ENCODE measurements around the gene ANGPTL8.

Gene ANGPTL8

DNA sequence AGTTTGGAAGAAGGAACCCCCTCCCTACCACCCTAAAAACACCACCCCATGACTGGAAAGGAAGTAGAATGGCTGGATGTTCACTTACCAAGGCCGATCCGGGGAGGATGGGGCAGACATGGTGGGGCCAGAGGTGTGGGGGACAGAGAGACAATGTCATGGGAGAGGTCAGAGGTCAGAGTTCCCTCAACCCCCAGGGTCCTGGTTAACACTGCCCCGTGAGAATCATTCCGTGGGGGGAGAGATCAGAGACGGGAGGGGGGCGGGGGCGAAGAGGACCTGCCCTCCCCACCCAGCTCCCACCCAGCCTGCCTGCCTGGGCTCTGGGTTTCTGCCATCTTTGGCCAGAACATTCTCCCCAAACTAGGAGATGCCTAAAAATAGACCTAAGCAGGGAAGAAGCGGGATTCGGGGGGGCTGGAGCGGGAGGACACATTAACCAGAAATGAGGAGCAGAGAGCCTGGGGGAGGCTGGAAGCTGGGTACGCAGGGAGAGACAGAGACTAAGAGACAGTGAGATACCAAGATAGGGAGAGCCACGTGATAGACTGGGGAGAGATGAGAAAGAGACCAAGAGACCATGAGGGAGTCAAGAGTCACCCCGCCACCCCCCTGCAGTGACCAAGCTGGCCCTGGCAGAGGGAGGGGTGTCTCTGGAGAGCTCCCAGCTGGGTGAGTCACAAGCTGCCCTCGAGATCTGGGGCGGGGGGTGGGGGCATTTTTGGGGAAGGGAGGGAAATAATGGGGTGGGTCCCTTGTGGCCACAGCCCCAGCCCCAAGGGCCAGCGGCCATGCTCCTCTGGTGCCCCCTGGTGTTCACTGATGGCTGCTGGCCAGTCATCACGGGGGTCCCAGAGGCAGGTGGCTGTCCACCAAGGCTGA is 36.0 kb upstream of the ANGPTL8 start:
- DNase-seq (ENCODE audit: low spot score), result peak; percentile 91

DNA sequence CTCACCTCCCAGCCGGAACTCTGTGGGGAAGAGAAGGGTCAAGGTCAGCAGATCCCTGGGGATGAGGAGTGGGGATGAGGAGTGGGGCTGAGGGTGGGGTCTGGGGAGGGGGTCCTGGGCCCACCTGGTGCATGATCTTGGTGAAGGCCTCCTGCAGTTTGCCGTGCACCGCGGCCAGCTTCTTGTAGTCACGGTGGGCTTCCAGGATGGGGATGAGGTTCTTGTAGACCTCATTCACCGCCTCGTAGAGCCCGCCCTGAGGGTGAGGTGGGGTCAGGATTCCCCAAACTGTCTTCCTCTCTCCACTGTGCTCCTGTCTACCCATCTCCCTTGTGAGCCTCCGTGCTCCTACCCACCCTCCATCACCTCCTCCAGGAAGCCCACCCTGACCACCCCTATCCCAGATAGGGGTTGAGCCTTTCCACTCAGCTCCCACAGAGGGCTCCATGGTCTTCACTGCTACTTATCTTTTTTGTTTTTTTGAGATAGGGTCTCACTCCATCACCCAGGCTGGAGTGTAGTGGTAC is 35.3 kb upstream of the ANGPTL8 start:
- no peak for DNase-seq (ENCODE audit: low spot score)

DNA sequence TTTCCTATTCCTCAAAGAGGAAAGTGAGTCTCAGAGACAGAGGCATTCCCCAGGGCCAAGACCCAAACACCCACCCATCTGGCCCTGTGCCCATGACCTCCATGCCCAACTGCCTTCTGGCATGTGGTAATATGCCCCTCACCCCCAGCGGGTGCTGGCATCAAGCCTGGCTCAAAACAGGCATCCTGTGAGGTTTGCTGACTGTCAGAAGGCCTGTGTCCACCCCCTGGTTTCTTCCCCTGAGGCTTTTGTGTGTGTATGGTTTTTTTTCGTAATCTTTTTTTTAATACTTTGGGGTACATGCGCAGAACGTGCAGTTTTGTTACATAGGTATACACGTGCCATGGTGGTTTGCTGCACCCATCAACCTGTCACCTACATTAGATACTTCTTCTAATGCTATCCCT is 34.5 kb upstream of the ANGPTL8 start:
- no peak for DNase-seq (ENCODE audit: low spot score)

DNA sequence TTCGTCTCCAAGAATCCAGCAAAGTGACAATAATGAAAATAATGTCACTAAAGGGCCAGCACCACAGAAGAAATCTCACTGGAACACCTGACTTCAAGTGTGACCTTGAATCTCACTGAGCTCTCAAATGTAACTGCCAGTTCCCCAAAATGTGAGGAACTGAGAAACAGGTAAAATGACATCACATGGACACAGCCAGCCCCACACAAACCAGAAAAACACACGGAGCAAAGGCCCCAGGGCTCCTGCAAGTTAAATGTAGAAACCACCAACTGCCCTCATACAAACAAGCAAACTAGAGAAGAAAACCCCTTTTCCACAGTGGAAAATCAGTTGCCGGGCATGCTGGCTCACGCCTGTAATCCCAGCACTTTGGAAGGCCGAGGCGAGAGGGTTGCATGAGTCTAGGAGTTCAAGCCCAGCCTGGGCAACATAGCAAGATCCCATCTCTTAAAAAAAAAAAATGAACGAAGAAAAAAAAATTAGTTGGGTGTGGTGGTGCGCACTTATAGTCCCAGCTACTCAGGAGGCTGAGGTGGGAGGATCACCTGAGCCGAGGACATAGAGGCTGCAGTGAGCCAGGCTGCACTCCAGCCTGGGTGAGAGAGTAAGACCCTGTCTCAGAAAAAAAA is 33.4 kb upstream of the ANGPTL8 start:
- no peak for DNase-seq (ENCODE audit: low spot score)

DNA sequence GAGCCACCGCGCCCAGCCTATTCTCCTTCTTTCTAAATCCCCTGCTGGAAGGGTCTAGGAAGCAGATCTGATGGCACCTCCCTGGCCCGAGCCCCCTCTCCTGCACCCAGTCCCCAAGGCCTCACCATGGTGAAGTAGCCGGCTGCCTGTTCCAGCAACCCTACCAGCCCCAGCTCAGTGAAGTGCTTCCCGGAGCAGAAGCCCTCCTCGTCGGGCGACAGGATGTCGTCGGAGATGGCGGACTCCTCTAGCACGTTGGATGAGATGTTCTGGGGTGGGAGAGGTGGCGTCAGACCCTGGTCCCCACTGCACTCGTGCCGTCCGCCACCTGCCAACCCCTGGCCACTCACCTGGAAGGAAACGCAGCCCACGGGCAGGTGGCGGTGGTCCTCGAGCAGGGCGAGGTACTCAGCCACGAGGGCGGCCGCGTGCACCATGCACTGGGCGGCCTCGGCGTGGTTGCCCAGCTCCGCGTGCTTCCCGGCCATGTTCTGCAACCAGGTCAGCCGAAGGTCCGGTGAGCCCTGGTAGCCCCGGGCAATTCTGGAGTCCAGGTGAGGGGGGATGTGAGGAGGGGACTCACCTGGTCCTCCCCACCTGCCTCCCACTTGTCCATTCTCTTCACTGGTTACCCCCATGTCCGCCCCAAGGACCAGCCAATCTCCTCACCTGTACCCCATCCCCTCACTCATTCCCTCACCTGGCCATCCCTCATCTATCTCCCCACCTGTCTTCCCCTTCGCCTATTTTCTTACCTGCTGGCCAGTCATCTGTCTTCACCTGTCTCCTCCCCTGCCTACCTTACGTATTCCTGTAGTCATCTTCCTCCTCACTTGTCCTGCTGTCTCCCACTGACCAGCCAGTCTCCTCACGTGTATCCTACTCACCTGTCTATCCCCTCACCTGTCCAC is 30.6 kb upstream of the ANGPTL8 start:
- peak; percentile 39 for DNase-seq (ENCODE audit: low spot score)

DNA sequence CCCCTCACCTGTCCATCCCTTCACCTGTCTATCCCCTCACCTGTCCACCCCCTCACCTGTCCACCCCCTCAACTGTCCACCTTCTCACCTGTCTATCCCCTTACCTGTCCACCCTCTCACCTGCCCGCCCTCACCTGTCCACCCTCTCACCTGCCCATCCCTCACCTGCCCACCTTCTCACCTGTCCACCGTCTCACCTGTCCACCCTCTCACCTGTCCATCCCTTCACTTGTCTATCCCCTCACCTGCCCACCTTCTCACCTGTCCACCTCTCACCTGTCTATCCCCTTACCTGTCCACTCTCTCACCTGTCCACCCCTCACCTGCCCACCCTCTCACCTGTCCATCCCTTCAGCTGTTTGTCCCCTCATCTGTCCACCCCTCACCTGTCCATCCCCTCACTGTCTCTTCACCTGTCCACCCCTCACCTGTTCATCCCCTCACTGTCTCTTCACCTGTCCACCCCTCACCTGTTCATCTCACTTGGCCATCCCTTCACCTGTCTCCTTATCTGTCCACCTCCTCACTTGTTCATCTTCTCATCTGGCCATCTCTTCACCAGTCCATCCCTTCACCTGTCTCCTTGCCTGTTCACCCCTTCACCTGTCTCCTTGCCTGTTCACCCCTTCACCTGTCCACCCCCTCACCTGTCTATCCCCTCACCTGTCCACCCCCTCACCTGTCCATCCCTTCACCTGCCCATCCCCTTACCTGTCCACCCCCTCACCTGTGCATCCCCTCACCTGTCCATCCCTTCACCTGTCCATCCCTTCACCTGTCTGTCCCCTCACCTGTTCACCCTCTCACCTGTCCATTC is 29.4 kb upstream of the ANGPTL8 start:
- DNase-seq (ENCODE audit: low spot score), result peak; percentile 48

DNA sequence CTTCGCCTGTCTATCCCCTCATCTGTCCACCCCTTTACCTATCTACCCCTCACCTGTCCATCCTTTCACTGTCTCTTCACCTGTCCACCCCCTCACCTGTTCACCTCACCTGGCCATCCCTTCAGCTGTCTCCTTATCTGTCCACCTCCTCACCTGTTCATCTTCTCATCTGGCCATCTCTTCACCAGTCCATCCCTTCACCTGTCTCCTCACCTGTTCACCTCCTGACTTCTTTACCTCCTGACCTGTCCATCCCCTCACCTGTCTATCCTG is 28.8 kb upstream of the ANGPTL8 start:
- DNase-seq (ENCODE audit: low spot score), result no peak

DNA sequence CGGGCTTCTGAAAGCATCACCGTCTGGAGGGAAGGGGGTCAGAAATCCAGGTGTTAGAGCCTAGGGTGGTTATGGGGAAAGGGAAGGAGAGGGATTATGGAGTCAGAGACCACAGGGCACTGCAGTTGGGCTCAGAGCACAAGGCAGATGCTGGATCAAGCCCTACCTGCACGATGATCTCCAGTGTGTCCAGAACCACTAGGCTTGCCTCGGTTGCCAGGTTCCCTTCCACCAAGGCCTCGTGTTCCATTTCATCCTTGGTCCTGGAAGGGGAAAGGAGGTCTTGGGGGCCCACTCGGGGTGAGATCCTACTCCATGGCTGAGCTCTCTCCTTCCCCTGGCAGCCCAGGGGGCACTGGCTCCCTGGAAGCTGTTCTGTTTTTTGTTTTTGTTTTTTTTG is 25.0 kb upstream of the ANGPTL8 start:
- no peak for DNase-seq (ENCODE audit: low spot score)

DNA sequence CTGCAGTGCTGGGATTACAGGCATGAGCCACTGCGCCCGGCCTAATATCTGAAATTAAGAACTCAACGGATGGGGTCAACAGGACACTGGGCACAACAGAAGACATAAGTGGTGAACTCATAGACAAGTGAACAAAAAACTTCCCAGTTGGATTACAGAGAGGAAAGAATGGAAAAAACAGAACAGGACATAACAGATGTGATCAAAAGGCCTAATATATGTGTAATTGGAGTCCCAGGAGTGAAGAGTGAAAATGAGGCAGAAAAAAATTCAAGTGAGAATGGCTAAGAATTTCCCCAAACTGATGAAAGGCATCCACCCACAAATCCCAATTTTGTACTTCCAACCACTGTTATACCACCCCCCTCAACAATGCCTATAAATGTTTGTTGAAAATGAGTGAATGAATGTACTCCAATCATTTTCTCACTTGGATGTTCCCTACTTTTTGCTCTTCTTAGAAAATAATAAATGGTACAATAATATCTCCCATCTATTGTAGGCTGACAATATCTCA is 18.3 kb upstream of the ANGPTL8 start:
- DNase-seq (ENCODE audit: low spot score), result no peak

DNA sequence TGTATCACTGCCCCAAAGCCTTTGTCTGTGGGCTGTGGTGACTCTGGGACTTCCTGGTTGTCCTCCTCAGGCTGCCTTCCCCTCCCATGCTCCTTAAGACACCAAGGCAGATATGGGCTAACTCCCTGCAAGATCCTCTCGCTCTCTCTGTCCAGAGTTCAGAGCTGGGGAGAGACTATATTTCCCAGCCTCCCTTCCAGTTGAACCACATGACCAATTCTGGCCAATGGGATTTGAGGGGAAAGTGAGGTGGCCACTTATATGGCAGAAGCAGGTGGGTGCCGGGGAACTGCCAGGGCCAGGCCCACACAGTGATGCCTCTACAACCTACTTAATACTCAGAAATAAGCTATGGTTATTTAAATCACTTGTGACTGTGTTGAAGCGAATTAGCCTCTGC is 16.2 kb upstream of the ANGPTL8 start:
- DNase-seq (ENCODE audit: low spot score), result no peak

DNA sequence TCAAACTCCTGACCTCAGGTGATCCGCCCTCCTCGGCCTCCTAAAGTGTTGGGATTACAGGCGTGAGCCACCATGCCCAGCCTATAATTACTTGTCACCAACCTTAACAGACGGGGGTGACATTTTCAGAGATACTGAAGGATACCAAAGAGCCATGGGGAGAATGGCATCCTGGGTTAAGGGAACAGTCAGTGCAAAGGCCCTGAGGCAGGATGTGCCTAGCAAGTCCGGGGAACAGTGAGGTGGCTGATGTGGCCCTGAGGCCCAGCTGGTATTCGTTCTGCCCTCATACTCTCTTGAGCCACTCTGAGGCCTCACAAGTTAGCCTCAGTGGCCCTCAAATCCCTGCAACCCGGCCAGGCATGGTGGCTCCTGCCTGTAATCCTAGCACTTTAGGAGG is 15.0 kb upstream of the ANGPTL8 start:
- no peak for DNase-seq (ENCODE audit: low spot score)

DNA sequence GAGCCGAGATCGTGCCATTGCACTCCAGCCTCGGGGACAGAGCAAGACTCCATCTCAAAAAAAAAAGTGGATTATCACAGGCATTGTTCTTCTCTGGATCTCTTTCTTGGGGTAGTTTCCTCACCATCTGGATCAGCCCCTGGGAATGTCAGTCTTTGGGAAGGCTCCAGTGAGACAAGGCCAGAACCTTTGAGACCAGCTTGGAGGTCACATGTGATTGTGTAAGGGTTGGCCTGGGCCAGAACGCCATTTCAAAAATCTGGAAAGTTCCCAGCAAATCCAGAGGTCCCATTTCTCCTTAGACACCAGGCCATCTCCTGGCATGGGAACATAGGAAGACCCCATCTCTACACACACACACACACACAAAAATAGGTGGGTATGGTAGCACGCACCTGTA is 14.2 kb upstream of the ANGPTL8 start:
- DNase-seq (ENCODE audit: low spot score), result no peak

DNA sequence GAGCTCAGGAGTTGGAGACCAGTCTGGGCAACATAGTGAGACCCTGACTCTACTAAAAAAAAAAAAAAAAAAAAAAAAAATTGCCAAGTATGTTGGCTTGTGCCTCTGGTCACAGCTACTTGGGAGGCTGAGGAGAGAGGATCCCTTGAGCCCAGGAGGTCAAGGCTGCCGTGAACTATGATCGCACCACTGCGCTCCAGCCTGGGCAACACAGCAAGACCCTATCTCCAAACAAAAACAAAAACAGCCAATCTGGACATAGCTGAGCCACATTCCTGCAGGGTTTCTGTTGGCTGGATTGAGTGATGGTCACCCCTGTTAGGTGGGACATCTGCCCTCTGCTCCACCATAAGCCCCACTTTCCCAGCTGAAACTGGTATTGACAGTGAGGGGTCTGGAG is 13.6 kb upstream of the ANGPTL8 start:
- no peak for DNase-seq (ENCODE audit: low spot score)

DNA sequence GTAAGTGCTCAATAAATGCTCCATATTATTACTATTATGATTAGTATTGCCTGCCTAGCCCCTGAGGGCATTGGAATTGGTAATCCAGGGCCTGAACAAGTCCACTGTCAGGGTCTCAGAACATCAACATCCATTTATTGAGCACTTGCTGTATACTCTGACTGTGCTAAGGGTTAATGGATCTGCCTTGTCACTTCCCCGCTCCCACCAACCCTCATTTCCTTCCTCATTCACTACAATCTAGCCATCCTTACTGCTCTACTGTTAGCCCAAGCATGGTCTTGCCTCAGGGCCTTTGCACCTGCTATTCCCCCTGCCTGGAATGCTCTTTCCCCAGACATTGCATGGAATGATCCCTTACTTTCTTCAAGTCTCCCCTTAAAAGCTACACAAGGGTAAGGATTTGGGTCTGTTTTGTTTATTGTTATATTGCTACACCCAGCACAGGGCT is 12.7 kb upstream of the ANGPTL8 start:
- DNase-seq (ENCODE audit: low spot score), result no peak

DNA sequence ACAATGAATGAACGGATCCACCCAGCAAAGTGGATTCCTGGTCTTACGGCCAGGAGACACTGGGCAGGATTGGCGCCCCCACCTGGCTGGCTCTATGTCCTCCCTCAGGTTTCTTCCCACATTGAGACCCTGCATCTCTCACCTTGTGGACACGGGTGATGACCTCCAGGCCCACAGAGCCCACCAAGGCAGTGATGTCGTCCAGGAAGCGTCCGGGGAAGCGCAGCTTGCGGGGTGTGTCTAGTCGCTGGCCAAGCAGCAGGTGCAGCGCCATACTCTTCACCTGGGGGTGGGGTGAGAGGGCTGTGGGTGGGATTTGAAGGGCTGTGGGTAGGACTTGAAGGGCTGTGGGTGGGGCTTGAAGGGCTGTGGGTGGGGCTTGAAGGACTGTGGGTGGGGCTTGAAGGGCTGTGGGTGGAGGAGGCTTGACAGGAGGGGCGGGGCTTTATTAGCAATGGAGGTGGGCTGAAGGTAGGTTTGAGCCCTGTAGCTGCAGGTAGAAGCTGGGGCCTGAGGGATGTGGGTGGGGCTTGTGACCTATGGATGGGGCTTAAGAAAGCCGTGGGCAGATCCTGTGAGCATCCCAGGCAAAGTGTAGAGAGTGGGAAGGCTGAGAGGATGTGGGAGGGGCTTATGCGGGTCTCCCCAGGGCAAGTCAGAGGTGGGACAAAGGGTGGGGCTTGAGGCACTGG is 12.1 kb upstream of the ANGPTL8 start:
- no peak for DNase-seq (ENCODE audit: low spot score)

DNA sequence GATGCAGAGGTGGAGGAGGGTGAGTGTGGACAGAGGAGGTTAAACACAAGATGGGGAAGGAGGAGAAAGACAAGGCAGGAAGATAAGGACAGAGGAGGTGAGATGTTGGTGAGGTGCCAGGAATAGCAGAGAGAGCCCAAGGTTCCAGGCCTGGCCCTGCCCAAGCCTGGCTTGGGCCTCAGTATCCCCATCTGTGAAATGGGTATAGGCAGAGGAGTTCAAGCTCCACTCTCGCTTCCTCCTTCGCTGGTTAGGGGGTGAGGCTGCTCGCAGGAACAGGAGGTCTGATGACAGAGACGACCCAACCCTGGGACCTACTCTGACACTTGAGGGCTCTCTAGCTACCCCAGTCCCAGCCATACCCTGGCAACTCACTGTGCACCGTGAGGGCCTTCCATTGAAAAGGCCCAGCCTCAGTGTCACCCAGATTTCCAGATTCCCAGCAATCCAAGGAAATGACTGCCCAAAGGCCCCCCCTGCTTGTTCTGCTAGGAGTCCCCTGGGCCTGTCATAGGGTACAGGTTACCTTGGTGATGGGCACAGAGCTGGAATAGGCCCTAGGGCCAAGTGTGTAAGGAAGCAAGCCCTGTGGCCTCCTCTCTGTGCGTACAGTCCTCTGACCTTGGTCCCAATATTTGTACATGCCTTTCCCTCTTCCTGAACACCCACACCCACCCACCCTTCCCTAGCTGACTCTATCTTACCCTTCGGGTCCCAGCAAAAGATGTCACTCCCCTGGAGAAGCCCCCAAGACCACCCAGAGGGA is 8.6 kb upstream of the ANGPTL8 start:
- no peak for DNase-seq (ENCODE audit: low spot score)

DNA sequence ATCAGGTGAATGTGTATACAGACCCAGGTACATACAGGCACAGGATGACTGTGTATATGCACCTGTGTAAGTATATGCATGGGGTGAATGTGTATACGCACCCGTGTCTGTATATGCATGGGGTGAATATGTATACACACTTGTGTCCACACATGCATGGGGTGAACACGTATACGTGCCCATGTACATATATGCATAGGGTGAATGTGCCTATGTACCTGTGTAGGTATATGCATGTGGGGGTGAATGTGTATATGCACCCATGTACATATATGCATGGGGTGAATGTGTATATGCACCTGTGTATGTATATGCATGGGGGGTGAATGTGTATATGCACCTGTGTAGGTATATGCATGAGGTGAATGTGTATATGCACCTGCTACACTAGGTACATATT is 6.9 kb upstream of the ANGPTL8 start:
- no peak for DNase-seq (ENCODE audit: low spot score)

DNA sequence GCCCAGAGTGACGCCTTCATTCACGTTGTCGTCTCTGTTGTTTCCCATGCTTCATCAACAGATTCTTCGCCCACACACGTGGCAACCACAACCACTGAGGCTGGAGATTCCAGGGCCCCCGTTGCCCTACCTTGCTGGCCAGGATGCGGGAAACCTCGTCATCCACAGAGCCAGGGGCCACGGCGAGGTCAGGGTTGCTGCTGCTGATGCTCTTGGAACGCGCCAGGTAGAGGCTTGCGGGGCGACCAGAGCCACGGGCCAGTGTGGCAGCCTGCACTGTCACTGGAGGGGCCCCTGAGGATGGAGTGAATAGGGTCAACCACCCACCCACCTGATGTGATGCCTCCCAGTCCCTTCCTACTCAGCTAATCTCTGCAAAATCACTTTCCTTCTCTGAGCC is 6.3 kb upstream of the ANGPTL8 start:
- no peak for DNase-seq (ENCODE audit: low spot score)

DNA sequence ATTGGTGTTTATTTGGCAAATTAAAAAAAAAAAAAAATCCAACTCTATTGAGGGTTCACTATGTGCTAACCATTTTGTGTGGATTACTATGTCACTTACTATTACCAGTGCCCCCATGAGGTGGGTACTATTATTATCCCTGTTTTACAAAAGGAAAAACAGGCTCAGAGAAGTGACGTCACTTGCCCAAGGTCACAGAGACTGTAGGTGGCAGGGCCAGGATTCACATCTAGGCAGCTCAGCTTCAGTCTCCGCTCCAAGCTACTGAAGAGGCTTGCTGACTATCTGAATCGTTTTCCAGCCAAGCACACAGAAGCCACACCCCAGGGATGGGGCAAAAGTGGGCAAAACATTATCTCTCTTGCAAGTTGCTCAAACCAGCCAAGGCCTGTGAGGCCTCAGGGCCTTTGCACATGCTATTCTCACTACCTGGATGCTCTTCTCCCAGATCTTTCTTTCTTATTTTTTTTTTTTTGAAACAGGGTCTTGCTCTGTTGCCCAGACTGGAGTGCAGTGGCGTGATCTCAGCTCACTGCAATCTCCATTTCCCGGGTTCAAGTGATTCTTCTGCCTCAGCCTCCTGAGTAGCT is 4.8 kb upstream of the ANGPTL8 start:
- DNase-seq (ENCODE audit: low spot score), result no peak

All from AG08396 (cell line).